Measurements from ENCODE around the gene KREMEN1.
"Not testable (repeated sequence)": the region's sequence is repeated elsewhere in the genome, so short reads cannot be mapped to it uniquely, and the experiment has no call there.

Gene KREMEN1

GRCh38 chr22:29079218-29079901 is 6.5 kb downstream of the KREMEN1 start:
- DNase-seq = peak in 1 of 2 experiments; percentile 53

DNA sequence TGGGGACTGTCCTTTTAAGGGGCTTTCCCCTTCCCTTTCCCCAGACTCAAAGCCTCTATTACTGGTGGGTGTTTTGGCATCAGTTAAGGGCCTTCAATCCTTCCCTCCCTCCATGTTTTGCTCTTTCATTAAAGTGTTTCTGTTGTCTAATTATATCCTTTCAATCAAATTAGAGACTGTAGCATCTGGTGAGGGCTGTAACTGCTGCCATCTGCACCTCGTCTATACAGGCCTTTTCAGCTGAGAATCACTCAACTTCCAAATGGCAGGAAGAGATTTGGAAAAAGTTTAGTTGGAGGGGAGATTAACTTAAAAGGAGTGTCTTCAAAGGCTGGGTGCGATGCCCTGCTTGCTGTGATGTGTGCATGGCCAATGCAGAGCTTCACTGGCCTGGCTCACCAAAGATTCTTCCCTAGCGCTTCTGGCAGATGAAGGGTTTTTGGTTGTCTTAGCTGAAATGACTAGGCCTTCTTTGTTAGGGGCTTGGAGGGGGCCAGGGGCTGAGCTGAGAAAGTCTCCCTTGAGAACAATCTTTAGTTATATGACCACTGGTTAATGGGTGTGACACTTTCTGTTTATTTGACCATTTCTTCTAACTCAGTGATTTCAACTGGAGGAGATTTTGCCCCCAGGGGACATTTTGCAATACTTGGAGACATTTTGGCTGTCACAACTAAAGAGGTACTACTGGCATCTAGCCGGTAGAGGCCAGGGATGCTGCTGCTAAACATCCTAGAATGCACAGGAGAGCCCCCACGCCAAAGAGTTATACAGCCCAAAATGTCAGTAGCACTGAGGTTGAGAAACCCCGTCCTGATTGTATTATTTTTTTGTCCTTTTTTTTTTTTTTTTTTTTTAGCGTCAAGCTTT is 7.5 kb downstream of the KREMEN1 start:
- DNase-seq = no peak

- no peak for DNase-seq
Measured at GRCh38 chr22:29081517-29082236, 8.8 kb downstream of the KREMEN1 start.

GRCh38 chr22:29082826-29083545 is 10.2 kb downstream of the KREMEN1 start:
- DNase-seq = no peak

GRCh38 chr22:29083576-29083932 is 10.7 kb downstream of the KREMEN1 start:
- not testable (repeated sequence) for DNase-seq

DNA sequence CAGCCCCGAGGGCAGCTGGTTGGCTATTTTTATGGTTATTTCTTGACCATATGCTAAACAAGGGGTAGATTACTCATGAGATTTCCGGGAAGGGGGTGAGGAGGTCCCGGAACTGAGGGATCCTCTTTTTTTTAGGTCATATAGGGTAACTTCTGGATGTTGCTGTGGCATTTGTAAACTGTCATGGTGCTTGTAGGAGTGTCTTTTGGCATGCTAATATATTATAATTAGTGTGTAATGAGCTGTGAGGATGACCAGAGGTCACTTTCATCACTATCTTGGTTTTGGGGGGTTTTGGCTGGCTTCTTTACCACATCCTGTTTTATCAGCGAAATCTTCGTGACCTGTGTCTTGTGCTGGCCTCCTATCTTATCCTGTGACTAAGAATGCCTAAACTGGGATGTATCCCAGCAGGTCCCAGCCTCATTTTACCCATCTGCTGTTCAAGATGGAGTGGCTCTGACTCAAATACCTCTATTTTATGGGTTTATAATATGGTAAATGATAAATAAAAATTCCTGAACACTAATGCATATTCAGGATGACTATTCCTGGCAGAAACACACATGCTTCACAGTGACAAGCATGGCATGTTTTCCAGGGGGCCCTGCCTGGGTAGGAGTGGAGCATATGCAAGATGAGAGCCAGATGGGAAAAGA is 11.2 kb downstream of the KREMEN1 start:
- no peak for DNase-seq

DNA sequence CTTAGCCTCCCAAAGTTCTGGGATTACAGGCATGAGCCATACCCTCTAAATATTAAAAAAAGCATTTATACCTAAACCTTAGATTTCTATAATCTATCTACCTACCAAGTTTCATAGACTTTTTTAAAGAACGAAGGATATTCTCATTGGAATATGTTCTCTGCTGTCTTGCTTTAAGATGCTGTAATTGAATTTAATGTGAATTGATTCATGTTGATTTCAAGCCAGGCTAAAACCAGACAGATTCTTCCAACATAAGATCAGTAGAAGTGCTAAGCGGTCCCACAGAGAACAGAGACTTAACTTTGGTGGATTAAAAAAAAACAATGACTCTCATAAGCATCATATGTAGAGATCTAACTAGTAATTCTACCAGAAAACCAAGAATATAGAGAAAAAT is 14.2 kb downstream of the KREMEN1 start:
- no peak for DNase-seq

GRCh38 chr22:29088809-29089208 is 16.0 kb downstream of the KREMEN1 start:
- DNase-seq = no peak

GRCh38 chr22:29089507-29089906 is 16.7 kb downstream of the KREMEN1 start:
- no peak for DNase-seq

DNA sequence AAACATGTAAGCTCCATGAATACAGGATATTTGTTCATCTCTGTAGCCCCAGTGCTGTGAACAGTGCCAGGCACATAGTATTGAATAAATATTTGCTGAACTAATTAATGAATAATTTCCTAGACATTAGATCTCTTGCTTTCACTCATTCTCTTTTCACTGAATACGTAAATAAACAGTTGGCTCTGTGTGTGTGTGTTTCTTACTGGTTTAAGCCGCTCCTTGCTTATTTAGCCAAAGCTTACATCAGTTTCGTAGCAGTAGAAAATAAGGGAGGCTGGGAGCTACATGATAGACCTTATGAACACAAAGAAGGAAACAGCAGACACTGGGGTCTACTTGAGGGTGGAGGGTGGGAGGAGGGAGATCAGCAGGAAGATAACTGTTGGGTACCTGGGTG is 17.2 kb downstream of the KREMEN1 start:
- peak in 1 of 2 experiments; percentile 29 for DNase-seq

GRCh38 chr22:29092243-29092642 is 19.4 kb downstream of the KREMEN1 start:
- DNase-seq = no peak

GRCh38 chr22:29093030-29093429 is 20.2 kb downstream of the KREMEN1 start:
- no peak for DNase-seq

- no peak for DNase-seq
Measured at GRCh38 chr22:29093501-29094300, 20.9 kb downstream of the KREMEN1 start.

GRCh38 chr22:29095459-29095858 is 22.6 kb downstream of the KREMEN1 start:
- no peak for DNase-seq

GRCh38 chr22:29096736-29097669 is 24.2 kb downstream of the KREMEN1 start:
- DNase-seq = no peak

DNA sequence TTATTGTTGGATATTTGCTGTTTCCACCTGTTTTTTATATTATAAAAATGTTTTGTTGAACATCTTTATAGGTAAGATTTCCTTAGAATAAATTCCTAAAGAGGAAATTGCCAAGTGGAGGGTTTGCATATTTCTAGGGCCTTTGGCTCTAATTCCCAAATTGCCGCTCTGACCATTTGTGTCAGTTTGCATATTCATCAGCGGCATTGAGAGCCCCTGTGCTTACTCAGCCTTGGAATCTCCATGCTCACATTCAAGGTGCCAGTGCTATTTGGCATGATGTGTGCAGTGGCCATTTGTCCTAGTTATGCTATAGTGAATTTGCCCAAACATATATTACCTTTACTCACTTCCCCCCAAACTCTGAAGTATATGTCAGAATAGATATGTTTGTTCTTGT is 25.5 kb downstream of the KREMEN1 start:
- no peak for DNase-seq

GRCh38 chr22:29102300-29102699 is 29.5 kb downstream of the KREMEN1 start:
- no peak for DNase-seq

GRCh38 chr22:29103121-29103520 is 30.3 kb downstream of the KREMEN1 start:
- no peak for DNase-seq

DNA sequence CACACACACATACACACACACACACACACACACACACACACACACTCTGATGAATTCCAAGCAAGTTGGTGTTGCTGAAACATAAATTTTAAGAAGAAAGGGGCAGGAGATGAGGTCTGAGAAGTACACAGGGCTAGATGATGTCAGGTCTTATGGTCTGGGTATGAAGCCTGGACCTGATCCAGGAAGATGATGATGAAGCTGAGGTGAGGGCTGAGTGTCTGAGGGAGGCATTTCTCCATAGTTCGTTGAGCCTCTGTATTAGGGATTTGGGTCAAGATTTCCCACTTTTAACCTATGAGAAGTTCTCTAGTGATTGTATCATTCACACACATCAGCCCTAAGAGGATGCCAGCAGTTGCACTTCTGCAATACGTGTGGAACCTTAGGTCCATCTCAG is 32.6 kb downstream of the KREMEN1 start:
- DNase-seq = no peak

DNA sequence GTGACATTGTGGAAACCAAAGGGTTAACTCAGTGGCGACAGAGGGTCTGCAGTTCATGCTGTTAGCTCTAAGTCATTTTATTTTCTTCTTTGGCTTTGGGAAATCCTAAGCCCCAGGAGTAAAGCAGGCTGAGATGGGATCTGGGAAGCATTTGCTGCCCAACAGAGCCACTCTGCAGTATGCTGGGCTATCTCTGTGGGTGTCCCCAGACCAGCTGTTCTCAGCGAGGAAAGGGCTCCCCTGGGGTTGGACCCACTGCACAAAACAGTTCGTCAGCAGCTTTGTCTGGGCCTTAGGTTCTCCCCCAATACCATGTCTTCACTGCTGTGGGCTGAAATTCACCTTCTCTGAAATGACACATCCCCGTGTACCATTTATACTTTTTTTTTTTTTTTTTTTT is 34.0 kb downstream of the KREMEN1 start:
- DNase-seq = no peak
